Endothelial cell of umbilical vein (primary cell): ENCODE measurements around the gene NAXD. TPM values are rescaled to one million over a fixed set of nuclear protein-coding genes. Genes with fewer than 3 reads are reported as not detected.

Experiments used
- BruUV-seq: library from RNA; stranded (reverse); fragments of 400-500 nt; replicated peaks from 2 replicates; lab custom pipeline; 2021; lab: Mats Ljungman, UMichigan
- CTCF ChIA-PET: fragments of 300-600, 350-600 bp; sonication (Branson Sonifier 250); formaldehyde crosslinking; loops from one replicate; lab custom pipeline; 2021; ENCODE audit warnings: antibody characterized with exemption, inconsistent platforms; lab: Charles Lee
- POLR2A ChIA-PET: fragments of 300-600, 350-600 bp; sonication (Branson Sonifier 250); formaldehyde crosslinking; loops from one replicate; lab custom pipeline; 2021; ENCODE audit warnings: antibody characterized with exemption, inconsistent platforms; lab: Charles Lee
- DNase-seq: peaks from one replicate; pipeline ENCODE4 v3.0.0-alpha.2; 2011; ENCODE audit warnings: low read depth, low spot score
- FAIRE-seq: peaks from 2 replicates; lab custom pipeline; 2011; peaks lifted over from hg19 to GRCh38; lab: Jason Lieb, UNC
- H2AFZ ChIP-seq: 2 replicates; pipeline ENCODE4 v1.6.0; 2012; ENCODE audit warnings: low read depth, low read length, control low read depth, inconsistent platforms
- H3K27ac ChIP-seq: 2 replicates; pipeline ENCODE4 v1.5.1; 2011; ENCODE audit warnings: low read depth, mild to moderate bottlenecking, control low read depth, low read length, moderate library complexity; ENCODE audit not compliant: insufficient read depth
- H3K27me3 ChIP-seq, 2 experiments: 2 replicates each; pipeline versions ENCODE4 v1.6.0 to v1.6.1; 2011; ENCODE audit warnings: low read length in 2 of 2, mixed read lengths in 1 of 2; ENCODE audit not compliant: control insufficient read depth in 2 of 2, insufficient read depth in 2 of 2
- H3K36me3 ChIP-seq, 2 experiments: 2 replicates in 1 of 2; 3 replicates in 1 of 2; pipeline ENCODE4 v1.5.1; 2011; ENCODE audit warnings: low read length in 2 of 2, mild to moderate bottlenecking in 1 of 2, moderate library complexity in 1 of 2; ENCODE audit not compliant: control insufficient read depth in 2 of 2, insufficient read depth in 2 of 2; ENCODE audit errors: extremely low read depth in 1 of 2
- H3K4me1 ChIP-seq: 3 replicates; pipeline ENCODE4 v1.5.1; 2011; ENCODE audit warnings: mild to moderate bottlenecking, low read length; ENCODE audit not compliant: control insufficient read depth, insufficient read depth; ENCODE audit errors: extremely low read depth
- H3K4me2 ChIP-seq: 2 replicates; pipeline ENCODE4 v1.6.1; 2011; ENCODE audit warnings: low read length, control low read depth, mixed read lengths; ENCODE audit not compliant: insufficient read depth
- H3K4me3 ChIP-seq, 3 experiments: fragments of 200-600 bp in 1 of 3; sonication (generic), shearing (Covaris generic) in 1 of 3; replicated peaks in 1 of 3; 2 replicates each; pipeline ENCODE4 v1.5.1; 2011 to 2016; ENCODE audit warnings: control low read depth in 3 of 3, low read length in 3 of 3, mild to moderate bottlenecking in 2 of 3, inconsistent platforms in 1 of 3, low read depth in 1 of 3, moderate library complexity in 1 of 3; ENCODE audit not compliant: insufficient read depth in 1 of 3
- H3K79me2 ChIP-seq: 2 replicates; pipeline ENCODE4 v1.6.0; 2012; ENCODE audit warnings: low read length, inconsistent platforms; ENCODE audit not compliant: control insufficient read depth, insufficient read depth
- H3K9ac ChIP-seq: replicated peaks from 2 replicates; pipeline ENCODE3; 2011; ENCODE audit warnings: low read length, control low read depth; ENCODE audit not compliant: insufficient read depth; ENCODE audit errors: extremely low read depth
- H3K9me1 ChIP-seq: replicated peaks from 3 replicates; pipeline ENCODE4 v1.6.0; 2011; ENCODE audit warnings: mild to moderate bottlenecking, low read length; ENCODE audit not compliant: control insufficient read depth, insufficient read depth; ENCODE audit errors: extremely low read depth
- H3K9me3 ChIP-seq: replicated peaks from 2 replicates; pipeline ENCODE4 v1.5.1; 2012; ENCODE audit warnings: low read length, inconsistent platforms; ENCODE audit not compliant: control insufficient read depth, insufficient read depth
- H4K20me1 ChIP-seq: replicated peaks from 2 replicates; pipeline ENCODE3; 2011; ENCODE audit warnings: mild to moderate bottlenecking, low read length; ENCODE audit not compliant: control insufficient read depth, insufficient read depth; ENCODE audit errors: extremely low read depth
- EZH2 ChIP-seq: IDR thresholded peaks from 2 replicates; pipeline ENCODE4 v1.6.1; 2012; ENCODE audit warnings: borderline replicate concordance, low read depth, mild to moderate bottlenecking, moderate library complexity, low read length, inconsistent platforms; ENCODE audit not compliant: severe bottlenecking
- FOS ChIP-seq: IDR thresholded peaks from 2 replicates; pipeline ENCODE4 v1.6.1; 2011; ENCODE audit warnings: mild to moderate bottlenecking, low read length, moderate library complexity, borderline replicate concordance; ENCODE audit not compliant: insufficient read depth
- GATA2 ChIP-seq: IDR thresholded peaks from 2 replicates; pipeline ENCODE4 v1.7.0; 2011; ENCODE audit warnings: low read depth, mild to moderate bottlenecking, moderate library complexity, mixed read lengths, low read length; ENCODE audit not compliant: insufficient read length, insufficient read depth
- JUN ChIP-seq: IDR thresholded peaks from 2 replicates; pipeline ENCODE4 v1.6.1; 2011; ENCODE audit warnings: borderline replicate concordance, low read depth; ENCODE audit not compliant: insufficient read length, insufficient read depth
- MYC ChIP-seq: IDR thresholded peaks from one replicate; pipeline ENCODE4 v1.6.1; 2011; ENCODE audit warnings: mild to moderate bottlenecking, low read depth, low read length
- POLR2A ChIP-seq: IDR thresholded peaks from 2 replicates; pipeline ENCODE4 v1.6.1; 2012; ENCODE audit warnings: low read depth, mild to moderate bottlenecking, control low read depth, low read length
- POLR2AphosphoS5 ChIP-seq: IDR thresholded peaks from 2 replicates; pipeline ENCODE4 v1.6.1; 2012; ENCODE audit warnings: low read depth, mild to moderate bottlenecking, control low read depth, low read length, moderate library complexity; ENCODE audit not compliant: insufficient read depth
- dilution Hi-C: fragments of 300-500 bp; cut with MboI; formaldehyde crosslinking; loops from one replicate; pipeline ENCODE4 v1.15.0; 2019; ENCODE audit warnings: low sequenced_read_pairs; ENCODE audit not compliant: extremely low pct_ligation_motif_present
- intact Hi-C: fragments of 100-400 bp; cut with micrococcal nuclease; formaldehyde crosslinking; loops from one replicate; pipeline ENCODE4 v1.10.0; 2022
- polyA plus RNA-seq, 4 experiments: library from polyadenylated mRNA; depleted of rRNA in 3 of 4; stranded (reverse) in 3 of 4; unstranded in 1 of 4; fragments of >200 nt; gene quantifications; 2 replicates each; pipeline versions ENCODE4 v1.2.1 to v1.2.3, GENCODE V29; 2011 to 2012; ENCODE audit warnings: missing spikeins in 1 of 4
- total RNA-seq: library from RNA; stranded (reverse); gene quantifications from 2 replicates; pipeline ENCODE4 v1.2.3, GENCODE V29; 2021
- TF ChIP-seq, protein P1 (sequence below): IDR thresholded peaks from 2 replicates; pipeline ENCODE4 v1.6.1; 2011; ENCODE audit not compliant: insufficient read depth, insufficient read length
- TF ChIP-seq, protein P2 (sequence below), 2 donors: IDR thresholded peaks; 1 replicate in 1 of 2; 2 replicates in 1 of 2; pipeline ENCODE4 v1.5.1; 2011; ENCODE audit warnings: low read length in 2 of 2, mild to moderate bottlenecking in 2 of 2, moderate library complexity in 2 of 2, control low read depth in 1 of 2, inconsistent platforms in 1 of 2, low read depth in 1 of 2; ENCODE audit not compliant: insufficient read depth in 1 of 2; ENCODE audit errors: extremely low read depth in 1 of 2

NAXD gene
- total and polyA plus RNA-seq, 2 donors (not counting 3 experiments of a cell fraction or from before 2014, with no cell fraction given): 19.9 to 42.9 TPM

DNA sequence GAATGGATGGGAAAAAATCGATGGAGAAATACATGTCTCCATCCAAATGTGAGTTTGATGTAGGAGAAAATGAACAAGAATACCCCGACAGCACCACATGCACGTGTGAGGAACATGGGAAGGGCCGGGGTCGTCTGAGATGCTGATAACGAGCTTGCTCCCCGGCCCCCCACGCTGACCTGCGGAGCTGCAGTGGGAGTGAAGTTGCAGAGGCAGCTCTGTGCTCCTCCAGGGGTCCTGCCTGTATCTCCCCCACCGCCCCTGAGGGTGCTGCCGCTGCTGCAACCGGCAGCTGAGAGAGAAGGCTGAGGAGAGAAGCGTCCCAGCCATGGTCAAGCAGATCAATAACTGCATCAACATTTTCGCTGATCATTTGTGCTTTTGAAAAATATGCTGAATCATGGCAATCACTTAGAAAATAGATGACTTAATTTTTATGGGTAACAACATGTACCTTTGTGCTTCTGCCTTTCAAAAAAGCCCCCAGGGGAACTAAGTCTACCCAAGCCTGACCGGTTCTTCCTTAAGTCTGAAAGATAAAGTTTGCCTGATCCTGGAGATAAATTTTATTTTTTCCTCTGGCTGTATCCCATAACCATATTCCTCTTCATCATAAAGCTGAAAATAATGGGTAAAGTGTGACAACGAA lies 18.2 kb upstream of the NAXD start:
- H3K36me3 ChIP-seq: no peaks in the 10 kb centered on the region
- H4K20me1 ChIP-seq: no peaks in the 10 kb centered on the region
- peaks cover 4 to 7% of the 10 kb centered on the region in 2 experiments for H3K27me3 ChIP-seq
- H3K79me2 ChIP-seq: no peaks in the 10 kb centered on the region
- H3K4me1 ChIP-seq: no peaks in the 10 kb centered on the region
- no peak overlapping the region for H3K27ac ChIP-seq
- no peak overlapping the region for H3K4me3 ChIP-seq
- no peak overlapping the region for H3K9ac ChIP-seq
- DNase-seq: no peak
- CTCF ChIA-PET: interaction anchor here (0.9 to 1.6 kb wide), 4 partner anchors 17 to 222 kb away, joined by 3 to 5 read pairs (median 3); partner anchors contain the start of gene NAXD
- FAIRE-seq: no peak
- no peak for TF ChIP-seq JUN
- no peak for TF ChIP-seq EZH2
- TF ChIP-seq POLR2A: no peak
- TF ChIP-seq MYC: no peak
- TF ChIP-seq GATA2: no peak
- no peak for TF ChIP-seq POLR2AphosphoS5
- TF ChIP-seq, protein P1, sequence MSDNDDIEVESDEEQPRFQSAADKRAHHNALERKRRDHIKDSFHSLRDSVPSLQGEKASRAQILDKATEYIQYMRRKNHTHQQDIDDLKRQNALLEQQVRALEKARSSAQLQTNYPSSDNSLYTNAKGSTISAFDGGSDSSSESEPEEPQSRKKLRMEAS: no peak
- TF ChIP-seq, protein P2, sequence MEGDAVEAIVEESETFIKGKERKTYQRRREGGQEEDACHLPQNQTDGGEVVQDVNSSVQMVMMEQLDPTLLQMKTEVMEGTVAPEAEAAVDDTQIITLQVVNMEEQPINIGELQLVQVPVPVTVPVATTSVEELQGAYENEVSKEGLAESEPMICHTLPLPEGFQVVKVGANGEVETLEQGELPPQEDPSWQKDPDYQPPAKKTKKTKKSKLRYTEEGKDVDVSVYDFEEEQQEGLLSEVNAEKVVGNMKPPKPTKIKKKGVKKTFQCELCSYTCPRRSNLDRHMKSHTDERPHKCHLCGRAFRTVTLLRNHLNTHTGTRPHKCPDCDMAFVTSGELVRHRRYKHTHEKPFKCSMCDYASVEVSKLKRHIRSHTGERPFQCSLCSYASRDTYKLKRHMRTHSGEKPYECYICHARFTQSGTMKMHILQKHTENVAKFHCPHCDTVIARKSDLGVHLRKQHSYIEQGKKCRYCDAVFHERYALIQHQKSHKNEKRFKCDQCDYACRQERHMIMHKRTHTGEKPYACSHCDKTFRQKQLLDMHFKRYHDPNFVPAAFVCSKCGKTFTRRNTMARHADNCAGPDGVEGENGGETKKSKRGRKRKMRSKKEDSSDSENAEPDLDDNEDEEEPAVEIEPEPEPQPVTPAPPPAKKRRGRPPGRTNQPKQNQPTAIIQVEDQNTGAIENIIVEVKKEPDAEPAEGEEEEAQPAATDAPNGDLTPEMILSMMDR (IDR thresholded peaks at IDR 0.05; ENCODE audit: extremely low read depth in 1 of 2, insufficient read depth in 1 of 2, low read depth in 1 of 2, low read length in 2 of 2): no peak
- TF ChIP-seq FOS: no peak
- POLR2A ChIA-PET: no interaction called here
- no TSS peak for BruUV-seq
- H3K9me1 ChIP-seq: no peaks in the 10 kb centered on the region
- dilution Hi-C loops: no loop called here
- H2AFZ ChIP-seq: no peak overlapping the region
- H3K4me2 ChIP-seq: no peak overlapping the region
- intact Hi-C loops: no loop called here
- no peaks in the 10 kb centered on the region for H3K9me3 ChIP-seq
